Adrenal gland (tissue), 12 donors: ENCODE data around the gene ADGRE3. TPM values are rescaled to one million over a fixed set of nuclear protein-coding genes. Genes with fewer than 3 reads are reported as not detected.
"Not testable (repeated sequence)": the region's sequence is repeated elsewhere in the genome, so short reads cannot be mapped to it uniquely, and the experiment has no call there.

Experiments
- DNase-seq, 7 donors: peaks; one replicate each; pipeline ENCODE4 v3.0.0-alpha.2; 2019 to 2020
- H3K27ac ChIP-seq, 5 donors: fragments of 200-600 bp; sonication (generic) in 4 of 5; 1 replicate in 3 of 5; 2 replicates in 2 of 5; pipeline versions ENCODE4 v1.5.1 to v1.8.0; 2016 to 2020; ENCODE audit warnings: mild to moderate bottlenecking in 1 of 5
- H3K27me3 ChIP-seq: fragments of 200-600 bp; 2 replicates; pipeline ENCODE4 v1.8.0; 2021
- H3K36me3 ChIP-seq, 2 donors: fragments of 200-600 bp; replicated peaks in 1 of 2; 1 replicate in 1 of 2; 2 replicates in 1 of 2; pipeline versions ENCODE4 v1.5.1 to v1.8.0; 2018 to 2022
- H3K4me1 ChIP-seq, 2 donors: fragments of 200-600 bp; replicated peaks in 1 of 2; 1 replicate in 1 of 2; 2 replicates in 1 of 2; pipeline versions ENCODE4 v1.5.1 to v1.8.0; 2018 to 2021
- H3K4me3 ChIP-seq, 4 donors: fragments of 200-600 bp; sonication (generic) in 3 of 4; one replicate each; pipeline ENCODE4 v1.5.1; 2016 to 2018
- H3K9me3 ChIP-seq, 3 donors: fragments of 200-600 bp; sonication (generic) in 1 of 3; replicated peaks in 1 of 3; 1 replicate in 2 of 3; 2 replicates in 1 of 3; pipeline versions ENCODE4 v1.5.1 to v1.8.0; 2016 to 2021
- POLR2A ChIP-seq, 2 donors: fragments of 450-650 bp; IDR thresholded peaks; one replicate each; pipeline ENCODE4 v1.6.1; 2017; ENCODE audit warnings: antibody characterized with exemption in 2 of 2, mild to moderate bottlenecking in 2 of 2, moderate library complexity in 1 of 2
- WGBS, 4 donors: extraction: QIAGEN DNeasy Blood & Tissue Kit in 2 of 4; methylation state at CpG; one replicate each; pipeline versions ENCODE4 v1.1.5 to v1.1.7; 2013 to 2017; 5-methylcytosine and 5-hydroxymethylcytosine counted together
- intact Hi-C, 2 donors: fragments of 100-400 bp; cut with DNase I; formaldehyde crosslinking; loops; one replicate each; pipeline versions ENCODE4 v1.14.1 to v1.15.0; 2022 to 2023
- polyA plus RNA-seq, 3 donors: library from polyadenylated mRNA; stranded (reverse); fragments of 200-250 nt in 2 of 3; fragments of 350-450 nt in 1 of 3; fragmentation: Illumina TruSeq in 1 of 3; extraction: RNeasy Lipid Tissue Mini Kit (QIAGEN cat#74804) in 1 of 3; gene quantifications; one replicate each; pipeline ENCODE4 v1.2.3, GENCODE V29; 2013 to 2014
- total RNA-seq, 9 donors: library from RNA; depleted of rRNA in 4 of 9; stranded (reverse); fragments of >200 nt in 4 of 9; fragments of 120-200 nt in 1 of 9; fragmentation: NEBNext Ultra II Directional in 1 of 9; extraction: Animal tissue kit (Norgen Biotek cat#: 25700) in 1 of 9; gene quantifications; one replicate each; pipeline versions ENCODE4 v1.1.0 to v1.2.4, GENCODE V29; 2013 to 2023
- TF ChIP-seq, protein P1 (sequence below), 6 experiments: fragments of 450-650 bp in 4 of 6; fragments of 200-600 bp in 2 of 6; sonication (generic) in 1 of 6; IDR thresholded peaks; 1 replicate in 5 of 6; 2 replicates in 1 of 6; pipeline versions ENCODE4 v1.5.1 to v1.8.0; 2016 to 2021; ENCODE audit warnings: antibody characterized with exemption in 6 of 6, mild to moderate bottlenecking in 2 of 6, moderate library complexity in 1 of 6
- donor health status: healthy with polysubstance abuse.
- donor health status: Bipolar disorder and iron deficiency.
- donor health status: DM: yes; HTN: yes; CAD: no.
- donor health status: DM: no; HTN: no; CAD: no.
- donor health status: DM: no; HTN: no; CAD: no.
- donor health status: DM: yes; HTN: yes; CAD: no.

The ADGRE3 gene
- total and polyA plus RNA-seq, 12 donors: 0.06 to 0.39 TPM; not detected in 10

DNA sequence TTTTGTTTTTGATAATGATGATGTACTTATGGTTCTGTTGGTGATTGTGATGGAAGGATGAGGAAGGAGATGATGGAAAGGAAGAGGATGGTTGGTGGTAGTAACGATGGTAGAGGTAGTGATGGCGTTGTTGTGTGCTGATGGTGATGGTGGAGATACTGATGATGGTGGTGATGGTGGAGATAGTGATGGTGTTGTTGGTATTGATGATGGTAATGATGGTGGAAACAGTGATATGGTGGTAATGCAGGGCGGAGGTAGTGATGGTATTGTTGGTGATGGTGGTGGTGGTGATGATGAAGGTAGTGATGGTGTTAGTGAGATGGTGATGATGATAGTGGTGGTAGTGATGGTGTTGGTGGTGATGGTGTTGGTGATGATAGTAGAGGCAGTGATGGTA, 79.1 kb downstream of the ADGRE3 start:
- H3K27ac ChIP-seq: no peak overlapping the region
- H3K4me1 ChIP-seq: no peaks in the 10 kb centered on the region
- peaks cover 8% of the 10 kb centered on the region for H3K27me3 ChIP-seq
- TF ChIP-seq, protein P1, sequence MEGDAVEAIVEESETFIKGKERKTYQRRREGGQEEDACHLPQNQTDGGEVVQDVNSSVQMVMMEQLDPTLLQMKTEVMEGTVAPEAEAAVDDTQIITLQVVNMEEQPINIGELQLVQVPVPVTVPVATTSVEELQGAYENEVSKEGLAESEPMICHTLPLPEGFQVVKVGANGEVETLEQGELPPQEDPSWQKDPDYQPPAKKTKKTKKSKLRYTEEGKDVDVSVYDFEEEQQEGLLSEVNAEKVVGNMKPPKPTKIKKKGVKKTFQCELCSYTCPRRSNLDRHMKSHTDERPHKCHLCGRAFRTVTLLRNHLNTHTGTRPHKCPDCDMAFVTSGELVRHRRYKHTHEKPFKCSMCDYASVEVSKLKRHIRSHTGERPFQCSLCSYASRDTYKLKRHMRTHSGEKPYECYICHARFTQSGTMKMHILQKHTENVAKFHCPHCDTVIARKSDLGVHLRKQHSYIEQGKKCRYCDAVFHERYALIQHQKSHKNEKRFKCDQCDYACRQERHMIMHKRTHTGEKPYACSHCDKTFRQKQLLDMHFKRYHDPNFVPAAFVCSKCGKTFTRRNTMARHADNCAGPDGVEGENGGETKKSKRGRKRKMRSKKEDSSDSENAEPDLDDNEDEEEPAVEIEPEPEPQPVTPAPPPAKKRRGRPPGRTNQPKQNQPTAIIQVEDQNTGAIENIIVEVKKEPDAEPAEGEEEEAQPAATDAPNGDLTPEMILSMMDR (IDR thresholded peaks at IDR 0.05): no peak
- TF ChIP-seq POLR2A (IDR thresholded peaks at IDR 0.05): no peak
- WGBS, 4 donors: 82 to 92% (median 87%) methylated on average over 3 of the region's 3 CpGs
- no peak overlapping the region for H3K4me3 ChIP-seq
- DNase-seq: no peak
- no peaks in the 10 kb centered on the region for H3K36me3 ChIP-seq
- intact Hi-C loops: no loop called here
- no peaks in the 10 kb centered on the region for H3K9me3 ChIP-seq

GRCh38 chr19:14589433-14589832, 85.2 kb downstream of the ADGRE3 start:
- DNase-seq, H3K36me3 ChIP-seq, H3K4me1 ChIP-seq, H3K27me3 ChIP-seq, H3K27ac ChIP-seq, H3K4me3 ChIP-seq, H3K9me3 ChIP-seq, intact Hi-C loops: not testable (repeated sequence)
- 28 to 51% methylated on average over 4 of the region's 4 CpGs; no CpG with 5 or more reads in 2 of the 4 donors for WGBS, 4 donors

- H3K27ac ChIP-seq, H3K4me3 ChIP-seq, DNase-seq, H3K4me1 ChIP-seq, H3K27me3 ChIP-seq, H3K36me3 ChIP-seq, intact Hi-C loops, H3K9me3 ChIP-seq: not testable (repeated sequence)
- WGBS, 4 donors: 26 to 40% (median 35%) methylated on average over 2 to 3 of the region's 3 CpGs
Measured at GRCh38 chr19:14585187-14585586, 89.5 kb downstream of the ADGRE3 start.

DNA sequence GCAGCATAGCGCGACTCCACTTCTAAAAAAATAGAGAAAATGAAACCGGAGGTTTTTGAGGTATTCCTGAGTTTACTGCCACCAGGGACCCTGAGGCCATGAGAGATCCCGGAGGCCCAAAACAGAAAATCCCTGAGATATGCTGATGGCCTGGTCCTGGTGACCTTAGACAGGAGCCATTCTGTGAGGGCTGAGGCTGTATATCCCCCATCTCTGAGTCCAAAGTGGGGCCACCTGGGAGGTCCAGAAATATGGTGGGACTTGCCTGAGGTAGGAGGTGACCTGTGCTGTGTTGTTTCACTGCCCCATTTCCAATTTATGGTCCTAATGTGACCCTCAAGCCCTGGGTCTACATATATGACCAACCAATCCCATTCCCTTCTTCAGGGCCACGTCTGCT, 90.3 kb downstream of the ADGRE3 start:
- 68 to 90% (median 86%) methylated on average over 4 of the region's 5 CpGs for WGBS, 4 donors
- DNase-seq, H3K27me3 ChIP-seq, H3K4me1 ChIP-seq, intact Hi-C loops, H3K4me3 ChIP-seq, H3K27ac ChIP-seq, H3K9me3 ChIP-seq, H3K36me3 ChIP-seq: not testable (repeated sequence)

- no peak within 1 kb of the TSS for H3K4me3 ChIP-seq
- TF ChIP-seq, protein P1 (IDR thresholded peaks at IDR 0.05): no peak
- TF ChIP-seq POLR2A (IDR thresholded peaks at IDR 0.05): no peak
- no peaks in the 10 kb centered on the region for H3K4me1 ChIP-seq
- WGBS, 4 donors: 32 to 46% (median 40%) methylated on average over 4 to 6 of the region's 6 CpGs
- H3K36me3 ChIP-seq: no peaks in the 10 kb centered on the region
- no peak within 1 kb of the TSS for H3K27ac ChIP-seq
- intact Hi-C loops: no loop called here
- H3K27me3 ChIP-seq: no peaks in the 10 kb centered on the region
- no peak for DNase-seq
- H3K9me3 ChIP-seq: no peaks in the 10 kb centered on the region
Measured at GRCh38 chr19:14582894-14583340, 91.7 kb downstream of the ADGRE3 start, which contains the start of gene CLEC17A. TSS of gene CLEC17A (plus strand) at chr19:14583084. CDS start at chr19:14583161, 77 bp downstream.

DNA sequence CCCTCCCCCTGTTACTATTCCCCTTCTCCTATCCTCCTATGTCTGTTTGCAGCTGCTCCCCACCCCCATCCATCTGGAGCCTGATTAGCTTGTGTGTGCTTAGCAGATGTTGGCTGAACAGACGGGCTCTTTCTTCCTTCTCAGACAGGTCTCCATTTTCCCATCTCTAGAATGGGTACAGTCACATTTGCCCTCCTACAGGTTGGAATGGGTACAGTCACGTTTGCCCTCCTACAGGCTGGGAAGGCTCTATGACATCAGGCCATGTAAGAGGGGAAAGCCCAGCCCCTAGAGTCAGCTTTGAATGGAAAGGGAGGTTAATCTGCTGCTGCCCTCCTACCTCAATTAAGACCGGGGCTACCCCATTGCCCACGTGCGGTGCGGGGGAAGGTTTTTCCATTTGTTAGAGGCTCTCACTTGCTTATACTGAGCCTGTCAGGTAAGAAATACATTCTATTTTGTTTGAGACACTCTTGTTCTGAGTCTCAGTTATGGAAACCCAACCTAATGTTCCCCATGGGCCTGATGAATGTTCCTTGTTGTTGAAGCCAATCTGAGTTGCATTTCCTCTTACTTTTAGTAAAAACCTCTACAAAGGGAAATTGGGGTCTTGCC, 93.9 kb downstream of the ADGRE3 start:
- no peak overlapping the region for H3K27ac ChIP-seq
- H3K9me3 ChIP-seq: no peaks in the 10 kb centered on the region
- H3K4me1 ChIP-seq: no peaks in the 10 kb centered on the region
- H3K27me3 ChIP-seq: no peaks in the 10 kb centered on the region
- intact Hi-C loops: no loop called here
- TF ChIP-seq, protein P1 (IDR thresholded peaks at IDR 0.05): no peak
- TF ChIP-seq POLR2A (IDR thresholded peaks at IDR 0.05): no peak
- no peak overlapping the region for H3K4me3 ChIP-seq
- no peak for DNase-seq
- H3K36me3 ChIP-seq: no peaks in the 10 kb centered on the region
- 50 to 83% (median 64%) methylated on average over 5 to 6 of the region's 6 CpGs for WGBS, 4 donors
